Measurements from ENCODE around the gene TMX2.
"Not testable (repeated sequence)": the region's sequence is repeated elsewhere in the genome, so short reads cannot be mapped to it uniquely, and the experiment has no call there.

Gene TMX2

GRCh38 chr11:57712256-57713150 lies at the start of gene TMX2:
Gene TMX2 (plus strand): TSS chr11:57712593. CDS start chr11:57712619, 26 bp downstream.
- peak; percentile 30 to 100 (median 90) for DNase-seq

GRCh38 chr11:57662893-57663292 lies 49.5 kb upstream of the TMX2 start:
- DNase-seq: no peak

- no peak for DNase-seq
Observed at GRCh38 chr11:57663975-57664374, 48.4 kb upstream of the TMX2 start.

- DNase-seq: peak; percentile 76 to 100 (median 95)
Observed at GRCh38 chr11:57667117-57667735, 45.2 kb upstream of the TMX2 start.

GRCh38 chr11:57667736-57668433 lies 44.5 kb upstream of the TMX2 start, which contains the start of gene ZDHHC5:
Gene ZDHHC5 (plus strand): TSS chr11:57668114. CDS start chr11:57673091, 4,977 bp downstream.
- DNase-seq: peak; percentile 90 to 100 (median 98)

GRCh38 chr11:57668434-57668782 lies 44.0 kb upstream of the TMX2 start:
- peak in 2 of 51 donors; percentile 24 to 39 for DNase-seq

- no peak for DNase-seq
Observed at GRCh38 chr11:57674251-57674650, 38.1 kb upstream of the TMX2 start.

- no peak for DNase-seq
Observed at GRCh38 chr11:57675176-57675941, 37.0 kb upstream of the TMX2 start.

GRCh38 chr11:57679396-57679795 lies 33.0 kb upstream of the TMX2 start:
- no peak for DNase-seq

- DNase-seq: no peak
Observed at GRCh38 chr11:57680552-57680874, 31.9 kb upstream of the TMX2 start.

GRCh38 chr11:57681168-57681567 lies 31.2 kb upstream of the TMX2 start:
- DNase-seq: no peak

- DNase-seq: not testable (repeated sequence)
Observed at GRCh38 chr11:57690474-57690873, 21.9 kb upstream of the TMX2 start.

- no peak for DNase-seq
Observed at GRCh38 chr11:57698843-57699365, 13.5 kb upstream of the TMX2 start.

GRCh38 chr11:57699813-57700212 lies 12.6 kb upstream of the TMX2 start:
- no peak for DNase-seq

- no peak for DNase-seq
Observed at GRCh38 chr11:57700425-57700824, 12.0 kb upstream of the TMX2 start.

GRCh38 chr11:57703341-57703740 lies 9.1 kb upstream of the TMX2 start:
- no peak for DNase-seq

- DNase-seq: peak in 1 of 51 donors; percentile 4
Observed at GRCh38 chr11:57704932-57705331, 7.5 kb upstream of the TMX2 start.

- DNase-seq: not testable (repeated sequence)
Observed at GRCh38 chr11:57705432-57705831, 7.0 kb upstream of the TMX2 start.

GRCh38 chr11:57709802-57710367 lies 2.5 kb upstream of the TMX2 start:
- no peak for DNase-seq

- peak in 38 of 51 donors; percentile 39 to 89 (median 74) for DNase-seq
Observed at GRCh38 chr11:57711414-57712255, 758 bp upstream of the TMX2 start, which contains the start of gene MED19. Gene MED19 (minus strand): TSS chr11:57712215. CDS start chr11:57712179, 36 bp downstream.
